H7 (cell line): ENCODE measurements around the gene OGDH. TPM values are rescaled to one million over a fixed set of nuclear protein-coding genes. Genes with fewer than 3 reads are reported as not detected.

Source experiments
- DNase-seq: peaks from one replicate; pipeline ENCODE4 v3.0.0; 2012
- H3K27me3 ChIP-seq: 2 replicates; pipeline ENCODE4 v1.6.0; 2011; ENCODE audit warnings: mild to moderate bottlenecking, low read length; ENCODE audit not compliant: control insufficient read depth, insufficient read depth
- H3K36me3 ChIP-seq: replicated peaks from 2 replicates; pipeline ENCODE4 v1.5.1; 2011; ENCODE audit warnings: low read length; ENCODE audit not compliant: control insufficient read depth, insufficient read depth
- H3K4me3 ChIP-seq: 2 replicates; pipeline ENCODE4 v1.5.1; 2011; ENCODE audit warnings: low read depth, mild to moderate bottlenecking, control low read depth, low read length, moderate library complexity; ENCODE audit not compliant: insufficient read depth
- total RNA-seq: library from RNA; depleted of rRNA; stranded (reverse); fragments of >200 nt; shearing (Covaris generic); gene quantifications from 2 replicates; pipeline ENCODE4 v1.2.3, GENCODE V29; 2014

The OGDH gene
- total RNA-seq, 1 experiment from 2014 or later, result 71.3 TPM

DNA sequence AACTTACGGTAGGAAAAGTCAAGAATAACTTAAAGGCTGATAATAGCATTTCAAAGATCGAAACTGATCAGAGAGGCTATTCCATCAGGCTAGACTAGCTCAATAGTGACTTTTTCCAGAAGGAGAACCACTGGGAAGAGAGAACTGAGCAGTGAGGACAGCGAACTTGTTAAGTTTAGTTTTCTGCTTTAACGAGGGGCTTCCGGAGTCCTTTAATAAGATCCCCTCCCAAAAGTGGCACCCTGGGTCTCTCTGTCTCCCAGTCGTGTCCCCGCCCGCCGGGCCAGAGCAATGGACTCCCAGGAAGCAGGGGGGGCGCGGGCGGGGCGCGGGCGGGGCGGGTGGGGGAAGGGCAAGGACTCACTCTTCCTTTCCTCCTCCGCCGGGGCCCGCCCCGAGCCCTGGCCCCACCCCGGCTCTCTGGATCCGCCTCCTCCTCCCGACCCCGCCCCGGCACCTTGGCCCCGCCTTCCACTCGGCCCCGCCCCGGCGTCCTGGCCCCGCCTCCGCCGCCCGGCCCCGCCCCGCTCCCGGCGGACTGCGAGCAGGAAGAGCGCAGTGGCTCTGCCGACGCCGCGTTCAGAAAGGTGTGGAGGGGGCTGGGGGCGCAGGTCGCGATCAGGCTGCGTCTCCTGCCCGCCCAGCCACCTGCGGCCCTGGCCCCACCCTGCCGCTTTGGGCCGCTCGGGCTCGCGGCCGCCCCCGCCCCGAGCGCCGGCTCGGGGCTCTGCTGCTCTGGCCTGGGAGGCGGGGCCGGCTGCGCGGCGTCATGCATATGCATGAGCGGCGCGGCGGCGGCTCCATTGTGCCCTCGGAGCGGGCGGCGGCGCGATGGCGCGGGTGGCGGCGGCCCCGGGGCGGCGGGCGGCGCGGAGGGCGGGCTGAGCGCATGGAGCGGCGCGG lies 141.9 kb downstream of the OGDH start, which contains the start of gene ZMIZ2:
ZMIZ2 (plus strand) TSS at position 803 of the 903 bp plus-strand sequence. CDS start 7,403 bp downstream, outside the sequence.
- DNase-seq, result peak; percentile 100
- Histone ChIP-seq H3K36me3 (peaks cover 7% of the 10 kb centered on the region), H3K4me3 (peak within 1 kb of the TSS; percentile 90), H3K27me3 (no peaks in the 10 kb centered on the region)

DNA sequence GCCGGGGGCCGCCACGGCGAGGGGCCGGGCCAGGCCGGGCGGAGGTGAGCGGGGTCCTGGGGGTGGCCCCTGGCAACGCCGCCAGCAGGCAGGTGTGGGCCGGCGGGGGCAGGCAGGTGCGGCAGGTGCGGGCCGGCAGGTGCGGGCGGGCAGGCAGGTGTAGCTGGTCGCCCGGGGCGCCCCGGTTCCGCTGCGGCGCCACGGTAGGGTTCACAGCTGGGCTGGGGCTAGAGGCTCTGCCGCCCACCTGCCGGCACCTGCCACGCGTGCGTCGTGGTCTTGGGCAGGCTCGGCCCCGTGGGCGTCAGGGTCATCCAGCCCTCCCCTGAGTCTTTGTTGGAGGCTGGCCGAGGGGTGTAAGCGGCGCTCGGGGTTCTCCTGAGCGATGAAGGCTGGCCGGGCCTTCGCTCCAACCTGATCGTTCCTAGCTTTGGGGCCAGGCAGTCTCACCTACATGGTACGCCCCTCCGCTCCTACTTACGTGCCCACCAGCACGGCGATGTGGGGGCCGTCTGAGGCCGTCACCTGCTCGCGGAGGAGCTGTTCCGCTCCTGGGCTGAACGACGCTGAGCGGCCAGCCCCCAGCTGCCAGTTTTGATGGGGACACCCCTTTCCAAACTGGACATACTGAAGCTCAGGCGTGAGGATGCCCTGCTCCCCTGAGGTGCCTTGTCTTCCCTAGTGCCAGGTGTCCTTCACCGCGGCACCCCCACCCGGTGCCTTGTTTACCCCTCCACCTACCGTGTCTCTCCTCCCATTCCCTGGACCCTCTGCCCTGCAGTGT lies 142.7 kb downstream of the OGDH start:
- Histone ChIP-seq H3K4me3 (peak overlapping the region; percentile 90), H3K36me3 (peaks cover 7% of the 10 kb centered on the region), H3K27me3 (no peaks in the 10 kb centered on the region)
- no peak for DNase-seq

DNA sequence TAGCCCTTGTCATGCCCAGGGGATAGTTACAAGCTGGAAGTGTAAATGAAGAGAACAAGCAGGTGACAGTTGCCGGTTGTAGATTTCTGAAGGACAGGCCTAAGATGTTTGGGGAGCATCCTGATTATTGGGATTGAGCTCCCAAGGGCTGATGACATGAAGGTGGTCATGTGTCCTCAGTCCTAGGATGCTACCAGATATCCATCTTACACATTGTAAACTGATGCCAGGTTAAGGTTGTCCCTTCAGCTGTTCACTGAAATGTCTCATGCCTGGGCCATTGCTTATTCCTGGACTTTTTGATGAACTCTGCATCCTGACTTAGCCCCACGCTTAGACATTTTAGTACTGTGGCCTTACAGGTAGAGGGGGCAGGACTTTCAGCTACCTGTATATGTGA lies 143.6 kb downstream of the OGDH start:
- Histone ChIP-seq H3K27me3 (no peaks in the 10 kb centered on the region), H3K4me3 (no peak overlapping the region), H3K36me3 (peaks cover 7% of the 10 kb centered on the region)
- DNase-seq, result no peak

DNA sequence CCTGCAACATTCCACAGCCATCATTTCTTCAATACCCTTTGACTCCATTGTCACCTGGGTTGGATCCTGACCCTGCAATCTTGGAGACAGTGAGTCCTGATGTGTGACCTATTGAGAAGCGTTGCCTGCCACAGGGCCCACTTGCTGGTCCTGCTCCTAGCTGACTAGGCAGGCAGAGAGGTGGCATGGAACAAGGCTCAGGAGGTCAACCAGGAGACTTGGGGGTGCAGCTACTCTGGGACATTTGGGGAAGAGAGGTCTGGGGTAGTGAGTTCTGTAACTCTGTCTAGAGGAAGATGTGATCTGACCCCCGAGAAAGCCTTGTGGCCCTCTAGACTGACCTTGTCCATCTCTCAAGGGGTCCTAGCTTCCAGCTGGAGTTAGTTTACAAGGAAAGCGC lies 144.0 kb downstream of the OGDH start:
- H3K4me3 ChIP-seq, result no peak overlapping the region

DNA sequence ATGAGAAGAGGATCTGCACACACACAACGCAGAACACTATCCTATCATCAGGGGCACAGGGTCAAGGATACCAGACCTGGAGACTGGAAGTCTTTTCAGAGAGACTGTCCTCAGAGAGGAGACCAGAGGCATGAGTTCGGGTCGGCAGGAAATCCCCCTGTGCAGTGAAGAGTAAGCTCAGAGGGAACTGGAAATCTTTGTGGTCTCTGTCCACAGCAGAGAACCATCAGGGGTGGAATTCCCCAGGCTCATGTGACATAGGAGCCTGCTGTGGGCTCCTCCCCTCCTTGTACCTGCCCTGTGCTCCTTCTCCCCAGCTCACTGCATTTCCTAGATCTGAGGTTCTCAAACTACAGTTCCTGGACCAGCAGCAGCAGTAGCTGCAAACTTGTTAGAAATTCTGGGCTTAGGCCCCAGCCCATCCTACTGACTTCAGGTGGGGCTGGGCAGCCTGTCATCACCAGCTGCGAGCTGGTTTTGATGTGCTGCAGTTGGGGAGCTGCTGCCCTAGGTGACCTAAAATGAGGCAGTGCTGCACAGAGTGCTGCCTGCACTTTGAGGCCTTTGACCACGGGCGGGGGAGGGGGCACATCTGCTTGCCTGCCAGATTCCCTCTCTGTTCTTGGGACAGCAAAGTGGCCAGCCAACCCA lies 144.6 kb downstream of the OGDH start:
- peak; percentile 61 for DNase-seq
- H3K4me3 ChIP-seq, result no peak overlapping the region
- peaks cover 7% of the 10 kb centered on the region for H3K36me3 ChIP-seq
- H3K27me3 ChIP-seq, result no peaks in the 10 kb centered on the region

More for the DNA sequence above, 144.0 kb downstream of the OGDH start:
- no peaks in the 10 kb centered on the region for H3K27me3 ChIP-seq
- peaks cover 7% of the 10 kb centered on the region for H3K36me3 ChIP-seq
- no peak for DNase-seq

DNA sequence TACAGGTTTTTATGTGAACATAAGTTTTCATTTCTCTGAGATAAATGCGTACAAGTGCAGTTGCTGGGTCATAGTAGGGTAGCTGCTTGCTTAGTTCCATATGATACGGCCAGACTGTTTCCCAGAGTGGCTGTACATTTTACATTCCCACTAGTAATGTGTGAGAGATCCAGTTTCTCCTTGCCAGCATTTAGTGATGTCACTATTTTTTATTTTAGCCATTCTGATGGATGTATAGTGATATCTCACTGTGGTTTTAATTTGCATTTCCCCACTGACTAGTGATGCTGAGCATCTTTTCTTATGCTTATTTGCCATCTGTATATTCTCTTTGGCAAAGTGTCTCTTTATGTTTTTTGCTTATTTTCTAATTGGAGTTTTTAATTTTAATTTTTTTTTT lies 146.4 kb downstream of the OGDH start:
- H3K4me3 ChIP-seq, result no peak overlapping the region
- no peak for DNase-seq
- peaks cover 16% of the 10 kb centered on the region for H3K36me3 ChIP-seq
- H3K27me3 ChIP-seq, result no peaks in the 10 kb centered on the region

DNA sequence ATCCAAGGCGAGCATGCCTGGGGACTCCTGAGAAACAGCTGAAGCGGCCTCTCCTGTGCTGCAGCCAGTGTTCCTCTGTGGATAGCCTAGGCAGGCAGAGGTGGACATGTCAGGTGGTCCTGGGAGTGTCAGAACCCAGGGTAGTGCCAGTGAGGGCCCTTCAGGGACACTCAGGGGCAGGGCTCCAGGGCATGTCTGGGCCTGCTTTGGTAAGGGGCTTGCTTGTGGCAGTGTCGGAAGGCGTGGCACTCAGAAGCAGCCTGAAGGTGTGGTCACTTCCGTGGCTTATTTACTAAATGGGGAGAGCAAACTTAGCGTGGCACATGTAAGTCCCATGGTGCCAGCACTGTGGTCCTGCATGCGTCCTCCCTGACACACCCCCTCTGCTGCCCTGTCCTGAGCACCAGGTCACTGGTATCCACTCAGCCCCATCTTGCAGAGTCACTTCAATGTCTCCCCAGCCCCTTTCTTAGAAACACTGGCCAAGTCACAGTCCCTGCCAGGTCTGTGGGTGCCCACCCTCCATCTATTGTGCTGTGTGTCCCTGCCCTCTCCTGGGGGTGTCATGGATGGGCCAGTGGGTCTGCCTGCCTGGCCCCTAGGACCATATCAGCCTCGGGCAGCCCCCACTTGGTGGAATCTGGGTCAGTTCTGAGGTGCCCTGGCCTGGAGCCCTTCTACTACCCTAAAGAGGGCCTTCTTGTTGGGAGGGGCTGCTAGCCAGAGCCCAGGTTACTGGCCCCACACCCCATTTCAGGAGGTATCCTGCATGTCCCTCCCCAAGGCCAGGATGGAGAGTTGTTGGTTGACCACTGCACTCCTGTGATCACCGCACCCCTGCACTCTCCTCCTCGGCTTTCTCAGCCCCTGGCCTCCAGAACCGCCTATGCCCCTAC lies 148.6 kb downstream of the OGDH start:
- no peaks in the 10 kb centered on the region for H3K27me3 ChIP-seq
- H3K36me3 ChIP-seq, result peaks cover 17% of the 10 kb centered on the region
- H3K4me3 ChIP-seq, result no peak overlapping the region
- DNase-seq, result peak; percentile 33

DNA sequence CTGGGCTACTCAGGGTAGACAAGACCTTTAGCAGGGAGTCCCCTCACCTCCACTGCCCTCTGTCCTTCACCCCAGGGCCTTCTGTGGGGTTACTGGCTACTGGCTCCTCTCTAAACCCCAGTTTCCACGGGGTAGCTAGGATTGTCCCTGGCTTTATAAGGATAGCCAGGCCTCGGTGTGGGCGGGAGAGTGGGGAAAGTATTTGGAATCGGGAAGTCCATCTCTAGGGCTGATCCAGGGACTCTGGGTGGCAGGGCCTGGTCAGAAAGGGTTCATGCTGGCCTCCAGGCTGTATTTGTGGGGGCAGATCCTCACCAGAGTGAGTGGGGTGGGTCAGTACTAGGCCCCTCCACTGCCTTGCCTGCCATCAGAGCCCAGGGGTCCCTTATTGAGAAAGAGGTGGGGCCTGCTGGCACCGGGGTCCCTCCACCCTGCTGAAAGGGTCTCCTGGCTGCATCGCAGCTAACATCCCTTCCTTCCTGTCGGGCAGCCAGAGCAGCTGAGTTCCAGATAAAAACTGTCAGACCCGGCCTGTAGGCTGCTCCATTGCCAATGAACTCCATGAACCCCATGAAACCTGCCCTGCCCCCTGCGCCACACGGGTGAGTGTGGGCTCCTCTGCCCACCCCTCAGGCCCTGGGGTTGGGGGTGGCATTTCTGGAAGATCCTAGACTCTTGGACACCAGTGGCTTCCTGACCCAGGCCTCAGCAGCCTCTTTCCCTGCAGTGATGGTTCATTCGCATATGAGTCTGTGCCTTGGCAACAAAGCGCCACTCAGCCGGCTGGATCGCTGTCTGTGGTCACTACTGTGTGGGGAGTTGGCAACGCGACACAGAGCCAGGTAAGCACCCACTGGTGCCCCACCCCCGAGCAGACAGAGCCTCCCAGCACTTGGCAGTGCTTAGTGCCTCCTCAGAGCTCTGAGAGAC lies 149.5 kb downstream of the OGDH start:
- DNase-seq, result peak; percentile 46
- H3K4me3 ChIP-seq, result no peak overlapping the region
- H3K36me3 ChIP-seq, result peaks cover 19% of the 10 kb centered on the region
- H3K27me3 ChIP-seq, result no peaks in the 10 kb centered on the region

DNA sequence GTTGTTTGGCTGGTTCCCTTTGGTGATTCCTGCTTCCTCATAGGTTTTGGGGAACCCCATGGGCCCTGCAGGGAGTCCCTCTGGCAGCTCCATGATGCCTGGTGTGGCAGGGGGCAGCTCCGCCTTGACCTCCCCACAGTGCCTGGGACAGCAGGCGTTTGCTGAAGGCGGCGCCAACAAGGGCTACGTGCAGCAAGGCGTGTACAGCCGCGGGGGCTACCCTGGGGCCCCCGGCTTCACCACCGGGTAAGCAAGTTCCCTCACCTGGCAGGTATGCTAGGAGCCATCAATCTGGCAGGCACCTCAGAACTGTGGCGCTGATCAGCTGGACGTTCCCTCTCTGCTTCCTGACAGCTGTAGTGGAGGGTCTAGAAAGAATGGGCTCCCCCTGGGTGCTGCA lies 150.5 kb downstream of the OGDH start:
- Histone ChIP-seq H3K27me3 (no peaks in the 10 kb centered on the region), H3K36me3 (peaks cover 20% of the 10 kb centered on the region), H3K4me3 (no peak overlapping the region)
- DNase-seq, result no peak

DNA sequence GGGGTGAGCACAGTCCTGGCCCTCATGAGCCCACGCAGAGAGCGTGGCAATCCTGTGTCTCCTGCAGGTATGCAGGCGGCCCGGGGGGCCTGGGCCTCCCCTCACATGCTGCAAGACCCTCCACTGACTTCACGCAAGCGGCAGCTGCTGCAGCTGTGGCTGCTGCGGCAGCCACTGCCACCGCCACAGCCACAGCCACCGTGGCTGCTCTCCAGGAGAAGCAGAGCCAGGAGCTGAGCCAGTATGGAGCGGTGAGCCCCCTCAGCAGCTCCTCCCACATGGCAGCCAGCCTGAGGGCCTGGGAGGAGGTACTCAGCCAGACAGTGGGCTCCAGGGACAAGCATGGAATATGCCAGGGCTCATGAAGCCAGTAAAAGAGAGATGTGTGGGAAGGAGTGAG lies 150.9 kb downstream of the OGDH start:
- H3K27me3 ChIP-seq, result no peaks in the 10 kb centered on the region
- H3K36me3 ChIP-seq, result peaks cover 22% of the 10 kb centered on the region
- peak; percentile 46 for DNase-seq
- H3K4me3 ChIP-seq, result no peak overlapping the region

DNA sequence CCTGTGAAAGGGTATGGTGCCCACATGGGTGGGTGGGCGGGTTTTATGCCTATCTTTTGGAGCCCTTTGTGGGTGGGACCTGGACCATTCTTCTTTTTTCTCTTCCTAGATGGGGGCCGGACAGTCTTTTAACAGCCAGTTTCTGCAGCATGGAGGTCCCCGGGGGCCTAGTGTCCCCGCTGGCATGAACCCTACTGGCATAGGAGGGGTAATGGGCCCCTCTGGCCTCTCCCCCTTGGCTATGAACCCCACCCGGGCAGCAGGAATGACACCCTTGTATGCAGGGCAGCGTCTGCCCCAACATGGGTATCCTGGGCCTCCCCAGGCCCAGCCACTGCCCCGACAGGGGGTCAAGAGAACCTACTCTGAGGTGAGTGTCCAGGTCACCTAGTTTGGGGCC lies 151.3 kb downstream of the OGDH start:
- peak; percentile 33 for DNase-seq
- H3K27me3 ChIP-seq, result no peaks in the 10 kb centered on the region
- peaks cover 23% of the 10 kb centered on the region for H3K36me3 ChIP-seq
- H3K4me3 ChIP-seq, result no peak overlapping the region
